ENCODE results near the gene MAN1C1. TPM values are rescaled to one million over a fixed set of nuclear protein-coding genes. Genes with fewer than 3 reads are reported as not detected.

Gene MAN1C1
- total RNA-seq, 1 experiment from 2014 or later: 9.3 TPM

DNA sequence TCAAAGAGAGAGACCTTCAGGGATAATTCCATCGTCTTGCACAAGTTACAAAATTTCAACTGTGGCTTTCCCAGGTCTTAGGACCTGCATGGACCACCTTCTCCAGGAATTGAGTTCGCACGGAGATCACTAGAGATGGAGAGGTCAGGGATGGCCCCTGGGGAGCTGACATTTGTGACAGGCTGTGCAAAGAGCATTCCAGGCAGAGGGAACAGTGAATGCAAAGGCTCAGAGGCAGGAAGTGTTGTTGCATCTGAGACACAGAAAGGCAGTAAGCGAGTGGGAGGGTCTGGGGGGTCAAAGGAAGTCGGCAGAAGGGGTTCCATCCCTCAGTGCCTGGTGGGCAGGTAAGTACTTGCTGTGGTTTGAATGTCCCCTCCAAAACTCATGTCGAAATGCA lies 173.9 kb downstream of the MAN1C1 start:
- Histone ChIP-seq H3K4me1 (ENCODE audit: insufficient read depth, low read length) (no peaks in the 10 kb centered on the region), H3K27ac (ENCODE audit: insufficient read length, low read depth, low read length) (no peak overlapping the region), H2BK20ac (ENCODE audit: low read depth, low read length, poor library complexity, severe bottlenecking) (no peak overlapping the region), H3K27me3 (ENCODE audit: insufficient read depth, low read length) (no peaks in the 10 kb centered on the region), H4K8ac (replicated peaks; ENCODE audit: insufficient read length, low read depth, low read length) (no peak overlapping the region), H3K9ac (ENCODE audit: extremely low read depth, insufficient read length, low read length) (no peak overlapping the region), H3K79me2 (ENCODE audit: insufficient read depth, low read length) (no peaks in the 10 kb centered on the region), H3K23me2 (ENCODE audit: insufficient read length, low read depth, low read length, poor library complexity, severe bottlenecking) (no peaks in the 10 kb centered on the region), H3T11ph (ENCODE audit: low read length) (no peak overlapping the region), H3K4ac (ENCODE audit: low read depth, low read length) (no peak overlapping the region), H3K79me1 (ENCODE audit: insufficient read depth, low read depth, low read length, poor library complexity, severe bottlenecking) (no peaks in the 10 kb centered on the region), H2BK120ac (ENCODE audit: low read depth, low read length, poor library complexity, severe bottlenecking) (no peak overlapping the region), H3K18ac (ENCODE audit: insufficient read length, low read depth, low read length) (no peak overlapping the region), H3K9me3 (ENCODE audit: control insufficient read depth, low read depth, low read length) (no peaks in the 10 kb centered on the region), H2AK5ac (ENCODE audit: insufficient read length, low read length) (no peak overlapping the region), H3K14ac (ENCODE audit: insufficient read depth, low read length) (no peak overlapping the region), H2BK12ac (ENCODE audit: insufficient read length, low read depth, low read length) (no peak overlapping the region), H3K4me2 (ENCODE audit: insufficient read depth, insufficient read length, low read length) (no peak overlapping the region), H4K20me1 (ENCODE audit: control insufficient read depth, insufficient read depth, insufficient read length) (no peaks in the 10 kb centered on the region), H2BK5ac (ENCODE audit: insufficient read length, low read length) (no peak overlapping the region), H4K5ac (ENCODE audit: insufficient read length, low read depth, low read length) (no peak overlapping the region), H4K91ac (ENCODE audit: insufficient read length, low read depth, low read length) (no peak overlapping the region), H2BK15ac (ENCODE audit: low read depth, low read length) (no peak overlapping the region), H2AFZ (ENCODE audit: low read length) (no peak overlapping the region), H3K56ac (ENCODE audit: insufficient read length, low read depth, low read length) (no peak overlapping the region), H3K23ac (ENCODE audit: insufficient read length, low read depth, low read length) (no peak overlapping the region)
- Mint-ChIP-seq H3K27ac (peak overlapping the region in 1 of 3 experiments; percentile 34; a peak in 1 of 7 replicates), H3K4me1 (peaks cover 0 to 7% of the 10 kb centered on the region in 2 experiments; a peak in 3 of 4 replicates), H3K36me3 (ENCODE audit: insufficient read depth in 1 of 3, low read depth in 3 of 3) (peaks cover 0 to 2% (median 1%) of the 10 kb centered on the region in 3 experiments; a peak in 1 of 7 replicates), H3K9me3 (no peaks in the 10 kb centered on the region), H3K4me3 (no peak overlapping the region), H3K27me3 (ENCODE audit: low read depth) (no peaks in the 10 kb centered on the region; the same call in 1 of the 2 replicates)
- TF ChIP-seq, protein P1, sequence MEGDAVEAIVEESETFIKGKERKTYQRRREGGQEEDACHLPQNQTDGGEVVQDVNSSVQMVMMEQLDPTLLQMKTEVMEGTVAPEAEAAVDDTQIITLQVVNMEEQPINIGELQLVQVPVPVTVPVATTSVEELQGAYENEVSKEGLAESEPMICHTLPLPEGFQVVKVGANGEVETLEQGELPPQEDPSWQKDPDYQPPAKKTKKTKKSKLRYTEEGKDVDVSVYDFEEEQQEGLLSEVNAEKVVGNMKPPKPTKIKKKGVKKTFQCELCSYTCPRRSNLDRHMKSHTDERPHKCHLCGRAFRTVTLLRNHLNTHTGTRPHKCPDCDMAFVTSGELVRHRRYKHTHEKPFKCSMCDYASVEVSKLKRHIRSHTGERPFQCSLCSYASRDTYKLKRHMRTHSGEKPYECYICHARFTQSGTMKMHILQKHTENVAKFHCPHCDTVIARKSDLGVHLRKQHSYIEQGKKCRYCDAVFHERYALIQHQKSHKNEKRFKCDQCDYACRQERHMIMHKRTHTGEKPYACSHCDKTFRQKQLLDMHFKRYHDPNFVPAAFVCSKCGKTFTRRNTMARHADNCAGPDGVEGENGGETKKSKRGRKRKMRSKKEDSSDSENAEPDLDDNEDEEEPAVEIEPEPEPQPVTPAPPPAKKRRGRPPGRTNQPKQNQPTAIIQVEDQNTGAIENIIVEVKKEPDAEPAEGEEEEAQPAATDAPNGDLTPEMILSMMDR (conservative IDR thresholded peaks at IDR 0.05): no peak
- no peak for DNase-seq
- WGBS (ENCODE audit: extremely low coverage, insufficient read length, low lambda C conversion rate): no CpG with 5 or more reads among the region's 6 CpGs
